Duodenal mucosa (tissue), 2 donors: ENCODE measurements around the gene SHROOM2.

Source experiments
- H3K27ac ChIP-seq: one replicate; pipeline ENCODE4 v1.7.0; 2013; ENCODE audit warnings: low read depth, low read length
- H3K27me3 ChIP-seq, 2 donors: one replicate each; pipeline ENCODE4 v1.7.0; 2013; ENCODE audit warnings: low read length in 2 of 2, control low read depth in 1 of 2; ENCODE audit not compliant: insufficient read depth in 2 of 2, control insufficient read depth in 1 of 2
- H3K36me3 ChIP-seq, 2 donors: one replicate each; pipeline ENCODE4 v1.7.0; 2013; ENCODE audit warnings: low read length in 2 of 2, control low read depth in 1 of 2; ENCODE audit not compliant: insufficient read depth in 2 of 2, control insufficient read depth in 1 of 2
- H3K4me1 ChIP-seq, 2 donors: one replicate each; pipeline ENCODE4 v1.7.0; 2013; ENCODE audit warnings: low read length in 2 of 2, control low read depth in 1 of 2; ENCODE audit not compliant: insufficient read depth in 2 of 2, control insufficient read depth in 1 of 2
- H3K4me3 ChIP-seq, 2 donors: one replicate each; pipeline ENCODE4 v1.7.0; 2013; ENCODE audit warnings: low read length in 2 of 2, low read depth in 1 of 2
- H3K9ac ChIP-seq, 2 donors: one replicate each; pipeline ENCODE4 v1.7.0; 2013; ENCODE audit warnings: low read length in 2 of 2, low read depth in 1 of 2
- H3K9me3 ChIP-seq, 2 donors: one replicate each; pipeline ENCODE4 v1.7.0; 2013; ENCODE audit warnings: low read length in 2 of 2, control low read depth in 1 of 2; ENCODE audit not compliant: control insufficient read depth in 1 of 2

Gene SHROOM2

DNA sequence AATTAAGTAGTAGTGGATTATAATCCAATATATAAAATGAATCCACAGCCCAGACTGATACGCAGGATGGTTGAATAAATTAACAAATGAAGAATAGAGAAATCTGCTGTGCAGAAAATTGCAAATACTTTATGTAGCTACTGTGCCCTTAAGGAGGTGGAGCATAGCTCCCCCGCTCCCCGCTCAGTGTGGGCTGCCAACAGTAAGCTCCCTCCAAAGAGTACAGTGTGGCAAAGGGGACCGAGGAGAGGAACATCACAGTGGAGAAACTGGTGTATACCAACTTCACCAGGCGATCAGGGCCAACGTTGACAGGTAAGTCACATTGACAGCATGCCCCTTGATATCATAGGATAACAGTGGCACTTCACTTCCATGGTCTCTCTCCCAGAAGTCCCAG lies 123.0 kb downstream of the SHROOM2 start:
- Histone ChIP-seq H3K27ac (no peak overlapping the region), H3K27me3 (no peaks in the 10 kb centered on the region), H3K4me1 (no peaks in the 10 kb centered on the region), H3K9ac (no peak overlapping the region), H3K36me3 (no peaks in the 10 kb centered on the region), H3K4me3 (no peak overlapping the region), H3K9me3 (no peaks in the 10 kb centered on the region)

DNA sequence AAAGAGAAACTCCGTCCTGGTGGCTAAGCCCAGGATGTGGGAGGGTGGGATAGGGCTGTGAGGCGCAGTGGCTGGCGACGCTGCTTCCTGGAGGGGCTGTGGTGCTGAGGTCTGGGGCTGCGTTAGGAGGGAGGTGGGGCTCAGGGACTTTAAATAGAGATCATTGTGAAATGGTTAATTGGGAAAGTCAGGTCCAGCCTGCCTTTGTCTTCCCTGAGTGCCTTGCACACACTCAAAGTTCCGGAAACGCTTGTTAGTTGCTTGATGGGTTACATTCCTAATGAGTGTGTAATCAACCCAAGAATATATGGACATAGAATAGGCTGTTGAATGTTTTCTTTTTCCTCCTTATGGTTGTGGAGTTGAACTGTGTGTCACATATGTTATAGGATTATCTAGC lies 125.3 kb downstream of the SHROOM2 start:
- H3K4me3 ChIP-seq = no peak overlapping the region
- no peak overlapping the region for H3K27ac ChIP-seq
- no peaks in the 10 kb centered on the region for H3K4me1 ChIP-seq
- H3K36me3 ChIP-seq = no peaks in the 10 kb centered on the region
- no peaks in the 10 kb centered on the region for H3K9me3 ChIP-seq
- no peak overlapping the region for H3K9ac ChIP-seq
- no peaks in the 10 kb centered on the region for H3K27me3 ChIP-seq

DNA sequence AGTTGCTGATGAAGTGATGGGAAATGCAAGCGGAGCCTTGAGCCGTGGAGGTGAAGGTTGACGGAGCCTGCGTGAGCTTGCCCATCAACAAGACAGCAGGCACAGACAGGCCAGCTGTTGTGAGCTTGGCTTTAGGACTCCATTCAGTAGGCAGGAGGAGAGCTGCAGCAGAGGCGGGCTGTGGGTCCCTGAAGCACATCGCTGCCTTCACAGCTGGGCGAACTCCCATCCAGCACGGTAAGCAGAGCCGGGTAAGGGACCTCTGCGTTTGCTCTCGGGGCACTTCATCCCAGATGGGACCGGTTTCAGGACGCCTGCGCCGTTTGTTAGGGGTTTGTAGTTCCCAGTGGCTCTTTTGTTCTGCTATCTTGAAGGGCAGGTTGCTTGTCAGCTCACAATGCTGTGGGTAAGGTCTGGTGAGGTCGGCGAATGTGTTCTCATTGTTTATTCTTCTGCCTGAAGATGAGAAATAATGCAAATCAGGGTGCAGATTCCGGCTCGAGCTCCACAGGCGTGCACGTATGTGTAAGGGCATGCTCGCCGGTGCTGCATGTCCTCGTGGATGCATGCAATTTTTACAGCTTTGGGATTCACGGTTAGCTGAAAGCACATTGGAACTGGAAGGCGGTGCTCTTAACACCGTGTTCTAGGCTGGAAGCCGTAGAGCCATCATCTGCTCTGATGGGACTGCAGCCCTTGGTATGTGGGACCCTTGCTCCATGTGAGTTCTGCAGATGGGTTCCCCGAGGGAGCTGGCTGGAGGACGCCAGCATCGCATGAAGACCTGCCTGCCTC lies 126.3 kb downstream of the SHROOM2 start:
- Histone ChIP-seq H3K4me1 (no peaks in the 10 kb centered on the region), H3K9me3 (no peaks in the 10 kb centered on the region), H3K36me3 (no peaks in the 10 kb centered on the region), H3K9ac (no peak overlapping the region), H3K4me3 (no peak overlapping the region), H3K27ac (no peak overlapping the region), H3K27me3 (no peaks in the 10 kb centered on the region)

DNA sequence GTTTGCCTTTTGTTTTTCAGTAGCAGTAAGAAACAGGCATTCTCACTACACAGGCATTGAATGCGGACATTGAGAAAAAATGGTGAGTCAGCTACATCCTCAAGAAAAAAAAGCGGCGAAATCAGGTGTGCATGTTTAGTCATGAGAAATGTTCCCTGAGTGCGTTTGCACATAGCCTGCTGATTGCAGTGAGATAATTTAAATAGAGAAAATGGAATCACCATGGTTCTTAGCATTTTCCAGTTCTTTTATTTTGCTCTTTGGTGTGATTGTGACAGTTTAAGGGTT lies 126.9 kb downstream of the SHROOM2 start:
- H3K27ac ChIP-seq = no peak overlapping the region
- H3K27me3 ChIP-seq = no peaks in the 10 kb centered on the region
- H3K9me3 ChIP-seq = no peaks in the 10 kb centered on the region
- H3K4me3 ChIP-seq = no peak overlapping the region
- H3K9ac ChIP-seq = no peak overlapping the region
- no peaks in the 10 kb centered on the region for H3K4me1 ChIP-seq
- no peaks in the 10 kb centered on the region for H3K36me3 ChIP-seq

DNA sequence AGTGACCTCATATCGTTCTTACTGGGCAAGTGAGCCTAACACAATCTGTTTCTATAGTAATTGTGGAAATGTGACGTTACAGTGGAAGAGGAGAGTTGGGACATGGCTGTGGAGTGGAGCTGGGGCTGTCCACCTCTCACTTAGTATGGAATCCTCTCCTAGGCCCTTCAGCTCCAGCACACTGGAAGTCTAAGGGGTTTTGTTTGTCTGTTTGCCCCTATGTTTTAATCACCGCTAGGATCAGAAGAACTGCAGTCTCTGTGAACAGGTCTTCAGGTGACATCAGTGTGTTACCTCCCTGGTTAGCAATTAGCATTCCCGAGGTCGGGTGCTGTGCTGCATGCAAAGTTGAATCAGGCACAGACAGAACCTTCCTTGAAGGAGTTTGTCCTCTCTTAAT lies 131.6 kb downstream of the SHROOM2 start:
- Histone ChIP-seq H3K9me3 (no peaks in the 10 kb centered on the region), H3K27ac (no peak overlapping the region), H3K9ac (no peak overlapping the region), H3K4me3 (no peak overlapping the region), H3K36me3 (no peaks in the 10 kb centered on the region), H3K27me3 (no peaks in the 10 kb centered on the region), H3K4me1 (no peaks in the 10 kb centered on the region)

DNA sequence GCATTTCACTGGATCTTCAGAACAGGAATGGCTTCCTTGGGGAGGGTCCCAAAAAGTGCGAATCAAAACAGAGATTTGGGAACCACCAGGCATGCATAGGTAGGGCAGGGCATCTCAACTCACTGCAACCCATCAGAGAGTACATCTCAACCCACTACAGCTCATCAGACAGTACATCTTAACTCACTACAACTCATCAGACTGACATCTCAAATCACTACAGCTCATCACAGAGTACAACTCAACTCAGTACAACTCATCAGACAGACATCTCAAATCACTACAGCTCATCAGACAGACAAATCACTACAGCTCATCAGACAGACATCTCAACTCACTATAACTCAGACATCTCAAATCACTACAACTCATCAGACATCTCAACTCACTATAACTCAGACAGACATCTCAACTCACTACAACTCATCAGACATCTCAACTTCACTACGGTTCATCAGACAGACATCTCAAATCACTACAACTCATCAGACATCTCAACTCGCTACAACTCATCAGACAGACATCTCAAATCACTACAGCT lies 133.5 kb downstream of the SHROOM2 start:
- Histone ChIP-seq H3K36me3 (no peaks in the 10 kb centered on the region), H3K9ac (no peak overlapping the region), H3K27me3 (no peaks in the 10 kb centered on the region), H3K9me3 (no peaks in the 10 kb centered on the region), H3K4me3 (no peak overlapping the region), H3K27ac (no peak overlapping the region), H3K4me1 (no peaks in the 10 kb centered on the region)

DNA sequence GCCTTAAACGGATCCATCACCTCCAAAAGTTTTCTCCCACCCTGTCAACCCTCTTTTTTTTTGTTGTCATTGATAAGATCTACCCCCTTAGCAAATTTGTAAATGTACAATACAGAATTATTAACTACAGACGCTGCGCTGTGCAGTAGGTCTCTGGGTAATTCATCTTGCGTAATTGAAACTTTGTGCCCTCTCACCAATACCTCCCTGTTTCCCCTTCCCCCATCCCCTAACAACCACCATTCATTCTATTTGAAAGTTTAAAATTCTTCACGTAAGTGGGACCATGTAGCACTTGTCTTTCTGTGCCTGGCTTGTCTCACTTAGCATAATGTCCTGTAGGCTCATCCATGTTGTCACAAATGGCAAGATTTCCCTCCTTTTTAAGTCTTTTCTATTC lies 135.2 kb downstream of the SHROOM2 start:
- Histone ChIP-seq H3K4me1 (no peaks in the 10 kb centered on the region), H3K9ac (no peak overlapping the region), H3K9me3 (no peaks in the 10 kb centered on the region), H3K27me3 (no peaks in the 10 kb centered on the region), H3K36me3 (no peaks in the 10 kb centered on the region), H3K4me3 (no peak overlapping the region), H3K27ac (no peak overlapping the region)

DNA sequence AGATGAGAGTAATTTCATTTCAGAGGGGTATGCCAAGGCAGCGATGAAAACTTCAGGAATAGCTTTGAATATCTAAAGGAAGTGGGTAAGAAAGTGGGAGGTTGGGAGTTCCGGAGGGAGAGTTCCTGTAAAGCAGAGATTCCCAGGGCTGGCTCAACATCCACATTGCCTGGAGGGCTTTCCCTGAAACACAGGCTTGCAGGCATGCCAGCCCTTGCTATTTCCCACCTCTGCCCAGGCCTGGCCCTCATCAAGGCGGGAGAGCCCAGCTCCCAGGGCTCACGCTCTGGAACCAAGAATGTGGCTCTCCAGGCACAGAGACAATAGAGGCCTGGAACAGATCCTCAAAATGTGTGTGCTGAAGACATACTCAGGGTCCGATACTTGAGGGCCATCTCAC lies 137.1 kb downstream of the SHROOM2 start:
- H3K36me3 ChIP-seq = no peaks in the 10 kb centered on the region
- no peaks in the 10 kb centered on the region for H3K9me3 ChIP-seq
- no peak overlapping the region for H3K9ac ChIP-seq
- H3K27ac ChIP-seq = no peak overlapping the region
- no peak overlapping the region for H3K4me3 ChIP-seq
- H3K4me1 ChIP-seq = no peaks in the 10 kb centered on the region
- no peaks in the 10 kb centered on the region for H3K27me3 ChIP-seq

DNA sequence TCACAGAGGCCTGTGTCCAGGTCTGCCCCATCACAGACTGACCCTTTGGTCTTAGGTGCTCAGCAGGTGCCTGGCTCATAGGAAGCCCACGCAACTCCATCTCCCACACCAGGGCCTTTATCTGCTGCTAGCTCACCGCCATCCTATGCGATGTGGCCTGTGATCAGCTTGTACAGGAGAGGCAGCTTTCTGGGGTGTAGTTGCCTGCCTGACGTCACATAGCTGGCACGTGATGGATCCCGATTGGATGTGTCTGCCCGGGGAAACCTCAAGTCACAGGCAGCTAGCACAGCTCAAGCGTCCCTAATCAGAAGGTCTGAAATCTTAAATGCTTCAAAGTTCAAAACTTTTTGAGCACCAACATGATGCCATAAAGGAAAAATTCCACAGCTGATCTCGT lies 139.8 kb downstream of the SHROOM2 start:
- no peaks in the 10 kb centered on the region for H3K36me3 ChIP-seq
- H3K27ac ChIP-seq = no peak overlapping the region
- no peak overlapping the region for H3K4me3 ChIP-seq
- H3K27me3 ChIP-seq = no peaks in the 10 kb centered on the region
- H3K9me3 ChIP-seq = no peaks in the 10 kb centered on the region
- no peaks in the 10 kb centered on the region for H3K4me1 ChIP-seq
- no peak overlapping the region for H3K9ac ChIP-seq

DNA sequence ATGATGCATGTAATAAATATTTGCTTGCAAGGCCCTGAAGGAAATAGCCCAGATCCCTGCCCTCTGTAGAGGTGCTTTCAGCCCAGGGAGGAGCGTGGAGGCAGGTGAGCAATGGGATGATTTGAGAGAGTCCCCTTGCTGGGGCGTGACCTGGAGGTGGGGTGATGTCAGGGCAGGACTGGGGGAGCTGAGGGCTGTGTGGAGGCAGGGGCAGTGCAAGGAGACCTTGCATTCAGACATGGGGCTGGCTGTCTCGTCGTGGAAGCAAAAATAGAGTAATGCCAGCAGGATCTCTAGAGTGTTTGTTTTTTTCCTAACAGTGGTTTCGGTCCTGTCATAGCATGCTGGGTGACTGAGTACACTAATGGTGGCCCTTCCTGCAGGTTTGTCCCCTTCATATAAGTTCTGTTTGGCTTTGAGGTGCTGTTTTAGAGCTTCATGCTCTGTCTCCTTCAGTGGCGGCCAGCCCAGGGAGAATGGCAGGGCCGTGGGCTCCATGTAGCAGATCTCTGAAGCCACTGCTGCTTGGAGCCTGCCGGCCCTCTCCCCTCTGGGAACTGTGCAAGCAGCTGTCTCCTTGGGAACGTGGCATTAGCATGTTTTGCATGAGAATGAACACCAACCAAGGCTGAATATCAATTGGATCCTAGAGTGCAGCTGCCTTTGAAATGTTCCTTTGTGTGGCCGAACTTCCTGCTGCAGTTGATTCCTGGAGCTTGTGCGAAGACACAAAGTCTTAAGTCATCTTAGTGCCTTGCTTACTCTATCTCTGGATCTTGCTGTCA lies 141.7 kb downstream of the SHROOM2 start:
- Histone ChIP-seq H3K27me3 (no peaks in the 10 kb centered on the region), H3K4me3 (no peak overlapping the region), H3K27ac (no peak overlapping the region), H3K9me3 (no peaks in the 10 kb centered on the region), H3K4me1 (no peaks in the 10 kb centered on the region), H3K9ac (no peak overlapping the region), H3K36me3 (no peaks in the 10 kb centered on the region)
